GM12873 (cell line): ENCODE results near the gene ABTB1.

Experiments
- TF ChIP-seq, protein P1 (sequence below): IDR thresholded peaks from 2 replicates; pipeline ENCODE4 v1.5.1; 2012; ENCODE audit warnings: low read depth, mild to moderate bottlenecking, moderate library complexity, low read length, control low read depth; ENCODE audit not compliant: insufficient read depth; ENCODE audit errors: missing control alignments

The ABTB1 gene

DNA sequence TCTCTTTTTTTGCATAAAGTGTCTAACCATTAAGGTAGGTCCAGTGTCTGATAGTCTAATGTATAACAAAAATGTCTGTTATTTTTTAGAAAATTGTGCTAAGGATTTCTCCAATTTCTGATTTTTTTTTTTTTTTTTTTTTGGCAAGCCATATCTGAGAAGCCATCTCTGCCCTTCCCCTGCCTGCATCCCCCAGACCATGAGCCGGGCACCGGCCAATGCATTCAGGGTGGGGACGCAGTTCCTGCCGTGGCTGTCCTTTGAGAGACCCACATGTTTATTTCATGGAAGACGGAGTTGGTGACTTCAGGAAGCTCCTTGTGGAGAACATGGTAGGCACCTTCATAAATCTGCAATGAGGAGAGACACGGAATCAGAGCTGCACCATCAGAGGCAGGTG, 19.2 kb downstream of the ABTB1 start:
- TF ChIP-seq, protein P1, sequence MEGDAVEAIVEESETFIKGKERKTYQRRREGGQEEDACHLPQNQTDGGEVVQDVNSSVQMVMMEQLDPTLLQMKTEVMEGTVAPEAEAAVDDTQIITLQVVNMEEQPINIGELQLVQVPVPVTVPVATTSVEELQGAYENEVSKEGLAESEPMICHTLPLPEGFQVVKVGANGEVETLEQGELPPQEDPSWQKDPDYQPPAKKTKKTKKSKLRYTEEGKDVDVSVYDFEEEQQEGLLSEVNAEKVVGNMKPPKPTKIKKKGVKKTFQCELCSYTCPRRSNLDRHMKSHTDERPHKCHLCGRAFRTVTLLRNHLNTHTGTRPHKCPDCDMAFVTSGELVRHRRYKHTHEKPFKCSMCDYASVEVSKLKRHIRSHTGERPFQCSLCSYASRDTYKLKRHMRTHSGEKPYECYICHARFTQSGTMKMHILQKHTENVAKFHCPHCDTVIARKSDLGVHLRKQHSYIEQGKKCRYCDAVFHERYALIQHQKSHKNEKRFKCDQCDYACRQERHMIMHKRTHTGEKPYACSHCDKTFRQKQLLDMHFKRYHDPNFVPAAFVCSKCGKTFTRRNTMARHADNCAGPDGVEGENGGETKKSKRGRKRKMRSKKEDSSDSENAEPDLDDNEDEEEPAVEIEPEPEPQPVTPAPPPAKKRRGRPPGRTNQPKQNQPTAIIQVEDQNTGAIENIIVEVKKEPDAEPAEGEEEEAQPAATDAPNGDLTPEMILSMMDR: no peak

DNA sequence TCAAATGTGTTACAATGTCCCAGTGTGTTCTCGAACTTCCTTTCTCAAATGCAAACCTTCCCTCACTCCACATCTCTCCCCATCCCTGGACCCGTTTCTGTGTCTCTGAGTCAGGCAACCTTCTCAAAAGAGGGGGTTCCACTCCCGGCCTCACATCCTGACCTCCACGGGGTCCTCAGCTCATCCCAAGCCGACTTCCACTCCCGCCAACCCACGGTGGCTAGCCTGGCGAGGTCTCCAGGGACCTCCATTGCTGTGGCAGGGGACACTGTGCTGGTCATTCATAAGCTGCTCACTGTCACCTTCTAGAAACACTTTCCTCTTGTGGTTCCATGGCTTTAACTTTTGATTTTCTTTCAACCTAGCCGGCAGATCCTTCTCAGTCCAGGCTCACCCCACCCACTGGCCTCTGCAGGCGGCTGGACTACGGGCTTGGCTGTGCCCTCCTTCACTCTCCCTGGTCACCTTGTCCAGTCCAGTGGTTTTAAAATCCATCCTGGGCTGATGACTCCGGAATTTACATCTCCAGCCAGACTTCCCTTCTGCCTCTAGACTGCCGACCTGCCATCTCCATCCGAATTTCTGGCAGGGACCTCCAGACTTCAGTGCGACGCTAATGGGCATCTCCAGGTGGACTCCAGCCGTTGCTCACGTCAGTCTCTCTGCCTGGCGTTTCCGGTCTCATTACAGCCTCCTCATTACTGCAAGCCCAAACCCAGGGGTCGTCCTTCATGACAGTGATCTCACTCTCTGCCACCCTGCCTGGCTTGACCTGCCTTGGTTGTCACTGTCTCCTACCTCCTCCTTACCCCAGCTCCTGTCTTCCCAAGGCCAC, 20.0 kb downstream of the ABTB1 start:
- TF ChIP-seq, protein P1: no peak

DNA sequence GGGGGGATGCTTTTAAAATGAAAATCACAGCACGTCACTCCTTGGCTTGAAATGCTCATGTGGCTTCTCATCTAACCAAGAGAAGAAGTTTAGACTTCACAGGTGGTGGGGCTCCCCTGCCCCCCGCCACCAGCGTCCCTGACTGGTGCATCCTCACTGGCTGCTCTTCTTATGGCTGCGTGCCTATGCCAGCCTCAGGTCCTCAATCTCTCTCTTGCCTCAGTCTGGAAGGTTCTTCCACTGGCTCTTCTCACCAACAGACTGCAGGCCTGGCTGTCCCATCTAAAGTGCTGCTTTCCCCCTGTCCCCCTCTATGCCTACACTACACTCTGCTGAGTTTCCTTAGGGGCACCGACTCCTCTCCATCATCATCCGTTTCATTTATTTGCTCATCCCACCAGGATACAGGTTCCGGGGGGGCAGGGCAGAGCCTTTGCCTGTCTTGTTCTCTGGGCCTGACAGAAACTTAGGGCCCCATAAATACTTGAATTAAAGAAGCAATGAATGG, 20.6 kb downstream of the ABTB1 start:
- TF ChIP-seq, protein P1: no peak

DNA sequence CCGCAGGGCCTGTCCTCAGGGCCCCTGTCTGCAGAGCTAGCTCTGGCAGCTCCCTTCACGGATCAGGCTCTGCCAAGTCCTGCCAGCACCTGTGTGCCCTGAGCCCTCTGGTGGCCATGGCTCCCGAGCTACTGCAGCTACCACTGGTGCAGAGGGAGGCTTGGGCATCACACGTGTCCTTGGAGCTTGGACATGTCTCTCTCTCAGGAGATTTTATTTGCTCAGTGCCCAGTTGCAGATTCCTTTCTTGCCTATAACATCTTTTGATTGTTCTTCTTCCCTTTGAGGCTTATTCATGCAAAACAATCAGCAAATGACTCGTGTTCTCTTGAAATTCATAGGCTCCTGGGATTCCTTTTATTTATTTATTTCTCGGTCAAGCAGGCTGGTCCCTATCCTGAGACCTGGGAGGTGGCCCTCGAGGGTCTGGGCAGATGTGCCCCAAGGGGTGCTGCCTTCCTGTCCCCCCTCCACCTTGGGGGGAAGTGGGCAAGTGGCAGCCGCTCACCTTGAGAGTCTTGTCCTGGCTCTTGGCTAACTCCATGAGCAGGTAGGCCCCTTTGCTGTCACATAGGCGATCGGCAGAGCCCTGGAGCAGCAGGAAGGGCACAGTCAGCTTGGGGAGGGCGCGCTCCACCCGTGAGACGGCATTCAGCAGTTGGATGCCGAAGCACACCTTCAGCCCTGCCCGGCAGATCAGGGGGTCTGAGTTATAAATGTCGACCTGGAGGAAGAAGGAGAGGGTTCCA, 21.9 kb downstream of the ABTB1 start:
- TF ChIP-seq, protein P1: peak; percentile 39

DNA sequence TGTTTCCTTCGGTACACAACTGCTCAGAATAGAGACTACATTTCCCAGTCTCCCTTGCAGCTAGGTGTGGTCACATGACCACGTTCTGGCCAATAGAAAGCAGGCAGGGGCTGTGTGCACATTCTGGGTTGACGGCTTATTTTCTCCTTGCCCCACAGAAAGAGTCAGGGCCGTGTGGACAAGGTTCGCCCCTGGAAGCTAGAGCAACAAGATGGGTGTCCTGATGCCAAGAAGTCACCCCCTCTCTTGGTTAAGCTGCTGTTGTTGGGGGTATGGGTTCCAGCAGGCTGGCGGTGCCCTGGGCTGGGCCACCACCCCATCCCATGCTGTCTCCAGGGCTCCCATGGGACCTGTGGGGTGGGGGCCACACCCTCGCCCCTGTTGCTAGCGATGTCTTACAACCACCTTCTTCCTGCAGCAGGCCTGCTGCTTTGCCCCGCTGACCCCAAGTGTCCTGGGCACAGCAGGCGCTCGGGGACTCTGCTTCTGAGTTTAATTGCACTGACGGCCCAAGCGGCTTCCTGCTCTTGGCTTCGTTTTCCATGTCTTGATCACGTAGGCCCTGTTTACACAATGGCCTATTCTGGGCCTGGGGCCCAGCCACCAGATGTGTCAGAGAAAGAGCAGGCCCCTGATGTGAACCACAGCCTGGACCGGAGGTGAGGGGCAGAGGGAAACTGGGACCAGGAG, 24.9 kb downstream of the ABTB1 start:
- TF ChIP-seq, protein P1: no peak

DNA sequence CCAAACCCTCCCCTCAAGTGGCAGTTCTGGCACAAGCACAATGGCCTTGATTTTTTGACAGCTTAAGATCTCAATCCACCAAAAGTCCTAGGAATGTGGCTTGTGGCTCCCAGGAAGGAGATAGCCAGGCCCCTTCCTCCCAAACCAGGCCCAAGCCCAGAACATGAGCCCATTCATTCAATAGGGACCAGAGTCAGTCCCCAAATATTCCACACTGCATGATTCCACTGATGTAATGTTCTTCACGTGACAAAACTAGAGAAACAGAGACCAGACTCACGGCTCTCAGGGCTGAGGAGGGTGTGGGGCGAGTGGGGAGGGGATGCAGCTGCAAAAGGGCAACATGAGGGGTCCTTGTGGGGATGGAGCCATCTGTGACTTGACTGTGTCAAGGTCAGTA, 25.5 kb downstream of the ABTB1 start:
- TF ChIP-seq, protein P1: no peak
